RWPE2 (cell line): ENCODE measurements around the gene LMO1.

Source experiments
- ATAC-seq: fragments of 200-7000 bp; cut with Tn5 transposase; 3 replicates; pipeline ENCODE4 v1.9.1; 2021; ENCODE audit warnings: low read depth
- DNase-seq: peaks from one replicate; pipeline ENCODE4 v3.0.0-alpha.2; 2020; ENCODE audit warnings: low spot score
- H3K27ac ChIP-seq: fragments of 450-650 bp; 2 replicates; pipeline ENCODE4 v1.5.1; 2017; ENCODE audit warnings: mild to moderate bottlenecking; ENCODE audit not compliant: poor library complexity, severe bottlenecking
- H3K27me3 ChIP-seq: fragments of 250-450 bp; sonication (Bioruptor Pico); 2 replicates; pipeline ENCODE4 v1.5.1; 2021; ENCODE audit warnings: mild to moderate bottlenecking, moderate library complexity; ENCODE audit not compliant: insufficient read depth, poor library complexity, severe bottlenecking
- H3K36me3 ChIP-seq: fragments of 250-450 bp; sonication (Bioruptor Pico); 2 replicates; pipeline ENCODE4 v1.5.1; 2020; ENCODE audit warnings: low read depth, mild to moderate bottlenecking, moderate library complexity
- H3K4me1 ChIP-seq: fragments of 250-450 bp; sonication (Bioruptor Pico); 2 replicates; pipeline ENCODE4 v1.5.1; 2021; ENCODE audit warnings: mild to moderate bottlenecking, moderate library complexity; ENCODE audit not compliant: insufficient read depth, poor library complexity, severe bottlenecking
- H3K4me3 ChIP-seq: fragments of 250-450 bp; sonication (Bioruptor Pico); 2 replicates; pipeline ENCODE4 v1.5.1; 2021; ENCODE audit warnings: mild to moderate bottlenecking, moderate library complexity; ENCODE audit not compliant: severe bottlenecking
- H3K9me3 ChIP-seq: fragments of 250-450 bp; sonication (Bioruptor Pico); 2 replicates; pipeline ENCODE4 v1.5.1; 2021; ENCODE audit warnings: mild to moderate bottlenecking, moderate library complexity; ENCODE audit not compliant: severe bottlenecking
- TF ChIP-seq, protein P1 (sequence below): fragments of 450-650 bp; IDR thresholded peaks from one replicate; pipeline ENCODE4 v1.5.1; 2017; ENCODE audit warnings: mild to moderate bottlenecking, moderate library complexity; ENCODE audit not compliant: poor library complexity, severe bottlenecking

Gene LMO1

DNA sequence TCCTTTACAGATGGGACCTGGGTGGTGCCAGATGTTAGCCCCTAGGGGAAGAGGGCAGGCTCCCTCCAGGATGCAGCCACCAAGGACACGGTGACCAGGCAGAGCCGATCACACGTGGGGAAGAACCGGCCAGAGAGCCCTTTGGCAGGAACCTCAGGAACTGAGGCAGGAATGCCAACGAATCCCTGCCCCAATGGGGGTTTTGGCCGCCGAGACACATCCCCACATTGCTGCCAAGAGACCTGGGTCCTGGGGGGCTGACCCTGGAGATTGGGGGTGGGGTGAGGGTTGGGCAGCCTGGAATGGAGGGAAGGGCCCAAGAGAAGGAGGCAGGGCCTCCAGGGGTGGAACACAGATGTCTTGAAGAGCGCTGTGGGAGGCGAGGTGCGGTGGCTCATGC, 28.7 kb upstream of the LMO1 start:
- Histone ChIP-seq H3K27me3 (no peaks in the 10 kb centered on the region), H3K4me1 (no peaks in the 10 kb centered on the region)

DNA sequence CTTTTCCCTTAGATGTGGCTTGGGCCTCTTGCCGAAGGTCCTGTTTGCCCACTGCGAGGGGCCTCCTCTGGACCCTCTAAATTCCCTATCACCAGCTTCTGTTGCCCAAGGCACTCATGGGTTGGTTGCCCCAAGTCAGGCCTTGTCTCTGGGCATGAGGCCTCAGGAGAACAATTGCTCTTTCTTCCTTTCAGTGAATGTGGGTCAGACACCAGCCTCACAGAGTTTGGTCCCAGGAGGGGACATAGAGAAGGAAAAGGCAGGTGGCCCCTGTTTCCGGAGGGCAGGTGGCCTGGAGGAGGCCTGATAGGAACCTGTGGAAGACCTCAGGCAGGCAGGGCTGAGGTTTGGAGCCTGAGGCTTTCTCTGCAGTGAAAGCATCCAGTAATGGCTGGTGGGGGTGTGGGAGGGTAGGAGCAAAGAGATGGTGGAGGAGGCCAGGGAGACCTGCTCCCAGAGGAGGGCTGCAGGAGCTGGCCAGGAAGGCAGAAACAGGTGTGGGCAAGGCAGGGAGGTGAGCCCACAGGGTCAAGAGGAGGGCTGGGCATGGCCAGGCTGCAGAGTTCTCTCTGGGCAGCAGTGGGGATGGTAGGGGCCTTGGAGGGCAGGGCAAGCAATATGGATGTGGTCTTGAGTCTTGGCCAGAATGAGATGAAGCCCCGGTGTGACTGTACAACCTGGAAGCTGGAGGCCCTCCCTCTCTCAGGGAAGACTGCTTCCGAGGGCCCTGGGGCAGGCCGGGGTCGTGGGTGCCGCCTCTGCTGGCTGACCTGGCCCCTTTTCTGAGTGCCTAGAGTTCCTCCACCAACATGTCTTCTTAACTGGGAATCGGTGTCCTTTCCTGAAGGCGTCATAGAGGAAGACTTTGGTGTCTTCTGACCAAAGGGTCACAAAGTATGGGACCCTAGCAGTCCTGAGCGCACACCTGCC, 28.0 kb upstream of the LMO1 start:
- no peaks in the 10 kb centered on the region for H3K27me3 ChIP-seq
- DNase-seq (no peak), ATAC-seq (no peak)
- H3K4me1 ChIP-seq, result no peaks in the 10 kb centered on the region
- H3K36me3 ChIP-seq, result no peaks in the 10 kb centered on the region
- no peaks in the 10 kb centered on the region for H3K9me3 ChIP-seq
- no peak overlapping the region for H3K4me3 ChIP-seq
- H3K27ac ChIP-seq, result no peak overlapping the region
- TF ChIP-seq, protein P1, sequence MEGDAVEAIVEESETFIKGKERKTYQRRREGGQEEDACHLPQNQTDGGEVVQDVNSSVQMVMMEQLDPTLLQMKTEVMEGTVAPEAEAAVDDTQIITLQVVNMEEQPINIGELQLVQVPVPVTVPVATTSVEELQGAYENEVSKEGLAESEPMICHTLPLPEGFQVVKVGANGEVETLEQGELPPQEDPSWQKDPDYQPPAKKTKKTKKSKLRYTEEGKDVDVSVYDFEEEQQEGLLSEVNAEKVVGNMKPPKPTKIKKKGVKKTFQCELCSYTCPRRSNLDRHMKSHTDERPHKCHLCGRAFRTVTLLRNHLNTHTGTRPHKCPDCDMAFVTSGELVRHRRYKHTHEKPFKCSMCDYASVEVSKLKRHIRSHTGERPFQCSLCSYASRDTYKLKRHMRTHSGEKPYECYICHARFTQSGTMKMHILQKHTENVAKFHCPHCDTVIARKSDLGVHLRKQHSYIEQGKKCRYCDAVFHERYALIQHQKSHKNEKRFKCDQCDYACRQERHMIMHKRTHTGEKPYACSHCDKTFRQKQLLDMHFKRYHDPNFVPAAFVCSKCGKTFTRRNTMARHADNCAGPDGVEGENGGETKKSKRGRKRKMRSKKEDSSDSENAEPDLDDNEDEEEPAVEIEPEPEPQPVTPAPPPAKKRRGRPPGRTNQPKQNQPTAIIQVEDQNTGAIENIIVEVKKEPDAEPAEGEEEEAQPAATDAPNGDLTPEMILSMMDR, result no peak

More for the DNA sequence above, 28.7 kb upstream of the LMO1 start:
- Histone ChIP-seq H3K36me3 (no peaks in the 10 kb centered on the region), H3K27ac (no peak overlapping the region), H3K9me3 (no peaks in the 10 kb centered on the region), H3K4me3 (no peak overlapping the region)
- ATAC-seq, result no peak
- TF ChIP-seq, protein P1, result no peak
- DNase-seq, result no peak

DNA sequence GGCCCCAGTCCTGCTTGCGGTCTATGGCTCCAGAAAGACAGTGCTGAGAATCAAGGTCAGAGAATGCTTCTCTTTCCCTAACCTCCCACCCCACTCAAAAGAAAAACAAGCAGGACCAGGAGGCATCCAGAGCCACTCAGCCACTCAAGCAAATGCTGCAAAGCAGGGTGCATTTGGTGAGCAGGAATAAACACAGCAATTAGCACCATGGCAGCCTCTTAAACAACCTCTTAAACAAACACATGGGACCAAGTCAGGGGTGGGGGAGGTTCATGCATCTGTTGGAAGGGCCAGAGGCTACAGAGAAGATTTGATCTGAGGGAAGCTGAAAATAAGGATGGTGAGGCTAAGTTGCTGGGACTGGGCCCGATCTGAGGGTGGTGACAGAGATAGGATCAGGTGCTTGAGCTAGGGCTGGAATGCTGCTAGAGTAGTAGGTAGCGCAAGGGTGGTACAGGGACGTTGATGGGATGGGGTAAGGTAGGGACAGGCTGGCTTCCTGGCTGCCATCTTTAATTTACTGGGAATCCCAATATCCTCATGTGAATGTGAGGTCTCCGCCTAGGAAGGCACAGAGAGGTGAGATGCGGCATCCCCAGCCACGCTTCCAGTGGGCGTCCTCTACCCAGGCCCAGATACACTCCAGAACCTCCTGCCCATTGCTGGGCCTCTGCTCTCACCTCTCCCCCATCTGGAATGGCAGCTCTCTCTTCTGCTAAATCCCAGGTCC, 26.6 kb upstream of the LMO1 start:
- DNase-seq, result no peak
- no peaks in the 10 kb centered on the region for H3K9me3 ChIP-seq
- TF ChIP-seq, protein P1, result no peak
- H3K36me3 ChIP-seq, result no peaks in the 10 kb centered on the region
- no peak for ATAC-seq
- H3K27ac ChIP-seq, result no peak overlapping the region
- no peaks in the 10 kb centered on the region for H3K27me3 ChIP-seq
- no peaks in the 10 kb centered on the region for H3K4me1 ChIP-seq
- H3K4me3 ChIP-seq, result no peak overlapping the region

DNA sequence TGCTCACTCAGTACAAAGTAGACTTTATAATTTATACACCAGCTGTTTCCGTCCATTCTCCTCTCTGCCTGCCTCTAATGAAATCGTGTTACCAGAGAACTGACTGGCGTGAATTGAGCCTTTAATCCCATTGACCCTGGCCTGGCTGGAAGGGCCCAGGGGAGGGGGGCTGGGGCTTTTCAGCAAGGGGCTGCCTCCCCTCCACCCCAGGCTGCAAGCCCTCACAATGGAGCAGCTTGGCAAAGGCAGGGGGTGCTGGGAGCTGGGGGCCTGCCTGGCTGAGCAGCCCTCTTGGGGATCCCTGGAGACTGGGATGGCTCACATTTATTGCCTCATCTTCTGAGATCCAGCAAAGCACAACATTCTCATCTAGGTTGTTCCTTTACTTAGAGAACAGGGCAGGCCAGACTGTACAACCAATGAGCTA, 25.8 kb upstream of the LMO1 start:
- DNase-seq (no peak), ATAC-seq (no peak)
- Histone ChIP-seq H3K27me3 (no peaks in the 10 kb centered on the region), H3K4me3 (no peak overlapping the region), H3K9me3 (no peaks in the 10 kb centered on the region), H3K4me1 (no peaks in the 10 kb centered on the region), H3K27ac (no peak overlapping the region), H3K36me3 (no peaks in the 10 kb centered on the region)
- TF ChIP-seq, protein P1, result no peak
